SJSA1 (cell line): Measurements from ENCODE around the gene EXOC3L2. TPM values are rescaled to one million over a fixed set of nuclear protein-coding genes. Genes with fewer than 3 reads are reported as not detected.

ENCODE experiments used
- DNase-seq, 2 experiments: peaks; one replicate each; pipeline ENCODE4 v3.0.0-alpha.2; 2015 to 2020; ENCODE audit warnings: low spot score in 2 of 2, low read depth in 1 of 2
- H3K27ac ChIP-seq: fragments of 250-450 bp; sonication (Bioruptor Pico); 2 replicates; pipeline ENCODE4 v1.5.1; 2020; ENCODE audit warnings: mild to moderate bottlenecking, moderate library complexity
- H3K27me3 ChIP-seq: fragments of 250-450 bp; sonication (Bioruptor Pico); replicated peaks from 2 replicates; pipeline ENCODE4 v1.5.1; 2020; ENCODE audit warnings: mild to moderate bottlenecking, moderate library complexity
- H3K36me3 ChIP-seq: fragments of 250-450 bp; sonication (Bioruptor Pico); 2 replicates; pipeline ENCODE4 v1.5.1; 2020; ENCODE audit warnings: mild to moderate bottlenecking
- H3K4me1 ChIP-seq: fragments of 250-450 bp; sonication (Bioruptor Pico); replicated peaks from 2 replicates; pipeline ENCODE4 v1.6.1; 2021; ENCODE audit warnings: mild to moderate bottlenecking
- H3K4me3 ChIP-seq: fragments of 250-450 bp; sonication (Bioruptor Pico); 2 replicates; pipeline ENCODE4 v1.5.1; 2020; ENCODE audit warnings: mild to moderate bottlenecking
- H3K9me3 ChIP-seq: fragments of 250-450 bp; sonication (Bioruptor Pico); replicated peaks from 2 replicates; pipeline ENCODE4 v1.5.1; 2020; ENCODE audit warnings: mild to moderate bottlenecking
- total RNA-seq: library from RNA; depleted of rRNA; stranded (reverse); fragments of >200 nt; shearing (Covaris generic); gene quantifications from 2 replicates; pipeline ENCODE4 v1.2.3, GENCODE V29; 2014

EXOC3L2 gene
- total RNA-seq, 1 experiment from 2014 or later = 0.05 TPM

DNA sequence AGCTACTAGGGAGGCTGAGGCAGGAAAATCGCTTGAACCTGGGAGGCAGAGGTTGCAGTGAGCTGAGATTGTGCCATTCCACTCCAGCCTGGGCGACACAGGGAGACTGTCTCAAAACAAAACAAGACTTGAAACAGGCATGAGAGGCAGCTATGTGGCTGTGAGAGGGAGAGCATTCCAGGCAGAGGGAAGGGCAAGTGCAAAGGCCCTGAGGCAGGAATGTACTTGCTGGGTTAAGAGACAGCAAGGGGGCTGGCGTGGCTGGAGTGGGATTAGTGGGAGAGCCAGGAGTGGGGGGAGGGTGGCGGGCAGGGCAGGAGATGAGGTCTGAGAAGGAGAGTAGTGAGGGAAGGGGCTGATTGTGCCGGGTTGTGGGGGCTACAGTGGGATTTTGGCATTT is 21.3 kb downstream of the EXOC3L2 start:
- Histone ChIP-seq H3K9me3 (no peaks in the 10 kb centered on the region), H3K4me1 (no peaks in the 10 kb centered on the region), H3K27me3 (peaks cover 16% of the 10 kb centered on the region), H3K4me3 (no peak overlapping the region), H3K36me3 (no peaks in the 10 kb centered on the region), H3K27ac (no peak overlapping the region)
- no peak for DNase-seq

DNA sequence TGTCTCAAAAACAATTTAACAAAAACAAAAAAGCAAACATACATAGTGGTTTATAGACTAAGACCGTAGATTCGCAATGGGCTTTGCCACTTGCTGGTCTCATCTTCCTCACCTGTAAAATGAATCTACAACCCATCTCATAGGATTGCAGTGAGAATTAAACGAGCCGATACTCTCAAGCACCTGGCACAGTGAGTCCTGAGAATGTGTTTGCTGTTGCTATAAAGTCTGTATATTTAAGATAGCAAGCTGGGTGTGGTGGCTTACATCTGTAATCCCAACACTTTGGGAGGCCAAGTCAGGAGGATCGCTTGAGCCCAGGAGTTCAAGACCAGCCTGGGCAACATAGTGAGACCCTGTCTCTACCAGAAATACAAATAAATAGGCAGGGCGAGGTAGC is 22.5 kb downstream of the EXOC3L2 start:
- no peak overlapping the region for H3K4me3 ChIP-seq
- DNase-seq = no peak
- no peaks in the 10 kb centered on the region for H3K4me1 ChIP-seq
- H3K27me3 ChIP-seq = peaks cover 18% of the 10 kb centered on the region
- H3K36me3 ChIP-seq = no peaks in the 10 kb centered on the region
- H3K9me3 ChIP-seq = no peaks in the 10 kb centered on the region
- H3K27ac ChIP-seq = no peak overlapping the region

DNA sequence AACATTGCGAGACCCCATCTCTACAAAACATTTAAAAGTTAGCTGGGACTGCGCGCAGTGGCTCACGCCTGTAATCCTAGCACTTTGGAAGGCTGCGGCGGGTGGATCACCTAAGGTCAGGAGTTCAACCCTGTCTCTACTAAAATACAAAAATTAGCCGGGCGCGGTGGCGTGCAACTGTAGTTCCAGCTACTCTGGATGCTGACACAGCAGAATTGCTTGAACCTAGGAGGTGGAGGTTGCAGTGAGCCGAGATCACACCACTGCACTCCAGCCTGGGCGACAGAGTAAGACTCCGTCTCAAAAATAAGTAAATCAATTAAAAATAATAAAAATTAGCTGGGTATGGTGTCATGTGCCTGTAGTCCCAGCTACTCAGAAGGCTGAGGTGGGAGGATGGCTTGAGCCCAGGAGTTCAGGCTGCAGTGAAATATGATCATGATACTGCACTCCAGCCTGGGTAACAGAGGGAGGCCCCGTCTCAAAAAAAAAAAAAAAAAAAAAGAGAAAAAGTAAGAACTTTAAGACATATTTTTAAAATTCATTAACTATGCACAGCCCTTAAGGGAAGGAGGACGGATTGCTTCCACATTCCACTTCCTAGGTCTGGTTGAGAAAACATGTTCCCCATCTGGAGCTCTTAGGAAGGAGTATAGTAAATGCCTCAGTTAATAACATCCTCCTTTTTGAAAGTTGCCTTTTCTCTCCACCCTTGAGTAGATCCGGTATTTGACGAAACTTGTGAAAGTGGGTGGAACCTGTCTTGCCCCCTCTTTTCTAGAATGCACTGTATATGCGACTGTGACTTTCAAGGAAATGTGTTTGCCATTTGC is 26.1 kb downstream of the EXOC3L2 start:
- no peak for DNase-seq
- Histone ChIP-seq H3K9me3 (no peaks in the 10 kb centered on the region), H3K4me3 (no peak overlapping the region), H3K36me3 (no peaks in the 10 kb centered on the region), H3K4me1 (peaks cover 3% of the 10 kb centered on the region; the same call in 1 of the 2 replicates), H3K27me3 (peaks cover 45% of the 10 kb centered on the region), H3K27ac (no peak overlapping the region)

DNA sequence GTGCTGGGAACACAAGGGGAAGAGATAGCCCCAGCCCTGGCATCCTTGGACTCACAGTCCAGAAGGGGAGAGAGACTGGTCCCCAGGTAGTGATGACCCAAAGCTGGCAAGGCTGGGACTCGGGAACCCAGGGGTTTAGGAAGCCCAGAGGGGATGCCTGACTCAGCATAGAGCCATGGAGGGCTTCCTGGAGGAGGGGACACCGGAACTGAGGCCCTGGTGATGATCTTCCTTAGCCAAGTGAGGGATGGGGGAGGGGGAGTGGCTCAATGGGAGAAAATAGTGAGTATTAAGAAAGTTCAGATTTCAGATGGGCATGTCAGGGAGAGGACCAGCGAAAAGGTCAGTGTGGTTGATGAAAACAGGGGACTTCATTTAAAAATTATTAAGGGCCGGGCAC is 26.8 kb downstream of the EXOC3L2 start:
- peaks cover 45% of the 10 kb centered on the region for H3K27me3 ChIP-seq
- no peak for DNase-seq

DNA sequence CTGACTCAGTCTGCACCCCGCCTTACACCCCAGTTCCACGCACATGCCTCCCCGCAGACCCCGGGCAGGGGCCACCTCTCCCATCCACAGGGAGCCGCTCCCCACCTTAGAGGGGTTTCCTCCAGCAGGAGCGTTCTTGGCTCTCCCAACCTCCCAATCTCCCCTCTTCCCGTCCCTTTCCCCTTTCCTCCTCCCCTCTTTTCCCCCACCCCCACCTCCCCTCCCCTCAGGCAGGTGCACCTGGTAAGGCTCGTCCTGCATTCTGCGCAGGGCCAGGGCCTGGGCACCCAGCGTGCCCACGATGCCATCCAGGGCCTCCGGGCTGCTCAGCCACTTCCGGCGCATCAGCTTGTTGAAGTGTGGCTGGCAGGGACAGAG is 27.3 kb downstream of the EXOC3L2 start:
- no peak for DNase-seq

More for the DNA sequence above, 26.8 kb downstream of the EXOC3L2 start:
- no peak overlapping the region for H3K27ac ChIP-seq
- no peaks in the 10 kb centered on the region for H3K9me3 ChIP-seq
- peaks cover 3% of the 10 kb centered on the region; the same call in 1 of the 2 replicates for H3K4me1 ChIP-seq
- no peaks in the 10 kb centered on the region for H3K36me3 ChIP-seq
- no peak overlapping the region for H3K4me3 ChIP-seq

DNA sequence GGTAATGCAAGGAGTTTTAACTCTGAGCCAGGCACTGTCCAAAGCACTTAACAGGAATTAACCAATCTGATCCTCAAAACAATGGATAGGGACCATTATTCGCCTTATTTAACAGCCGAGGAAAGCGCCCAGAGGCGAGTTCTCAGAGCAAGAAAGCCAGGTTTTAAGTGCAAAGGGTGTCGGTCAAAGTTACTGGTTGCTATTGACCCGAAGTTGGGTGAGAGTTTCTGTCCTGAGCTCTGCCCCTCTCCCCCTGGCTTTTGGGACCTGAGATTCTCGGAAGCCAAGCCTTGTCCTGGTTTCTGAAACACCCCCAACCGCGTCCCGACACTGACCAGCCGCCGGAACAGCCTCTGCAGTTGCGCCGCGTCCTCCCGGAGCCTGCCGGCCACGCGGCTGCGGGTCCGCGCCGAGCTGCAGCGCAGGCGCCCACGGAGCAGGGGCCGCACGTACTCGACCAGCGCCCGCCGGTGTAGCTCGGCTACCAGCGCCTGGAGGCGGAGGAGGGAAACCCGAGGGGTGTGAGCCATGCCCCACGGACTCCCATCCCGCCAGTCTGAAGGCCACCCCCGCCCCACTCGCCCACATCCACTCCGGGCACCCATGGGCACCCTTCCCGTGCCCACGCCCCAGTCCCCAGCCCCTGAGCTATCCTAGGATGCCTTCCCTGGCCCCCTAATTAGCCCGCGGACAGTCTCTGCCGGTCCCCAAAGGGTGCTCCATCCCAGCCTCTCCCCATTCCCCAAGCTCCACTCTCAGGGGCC is 27.8 kb downstream of the EXOC3L2 start:
- Histone ChIP-seq H3K36me3 (no peaks in the 10 kb centered on the region), H3K4me3 (no peak overlapping the region), H3K9me3 (no peaks in the 10 kb centered on the region), H3K4me1 (peaks cover 3% of the 10 kb centered on the region; the same call in 1 of the 2 replicates), H3K27ac (no peak overlapping the region), H3K27me3 (peaks cover 41% of the 10 kb centered on the region)
- no peak for DNase-seq

More for the DNA sequence above, 27.3 kb downstream of the EXOC3L2 start:
- Histone ChIP-seq H3K36me3 (no peaks in the 10 kb centered on the region), H3K4me1 (peaks cover 3% of the 10 kb centered on the region; the same call in 1 of the 2 replicates), H3K27ac (no peak overlapping the region), H3K4me3 (no peak overlapping the region), H3K9me3 (no peaks in the 10 kb centered on the region), H3K27me3 (peaks cover 45% of the 10 kb centered on the region)

DNA sequence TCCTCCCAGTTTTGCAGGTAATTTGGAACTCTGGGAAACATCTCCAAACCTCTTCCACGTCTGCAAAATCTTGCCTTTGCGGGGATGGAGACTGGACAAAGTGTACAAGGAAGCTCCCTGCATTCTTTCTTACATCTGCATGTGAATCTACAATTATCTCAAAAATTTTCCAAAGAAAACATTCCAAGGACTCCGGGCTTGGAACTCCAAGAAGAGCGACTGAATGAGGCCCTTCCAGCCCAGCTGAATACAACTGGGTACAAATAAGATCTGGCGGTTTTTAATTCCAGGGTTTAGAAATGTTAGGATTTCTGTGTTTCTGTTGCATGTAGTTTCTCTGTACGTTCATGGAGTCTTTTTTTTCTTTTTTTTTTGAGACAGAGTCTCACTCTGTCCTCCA is 28.5 kb downstream of the EXOC3L2 start:
- Histone ChIP-seq H3K27ac (no peak overlapping the region), H3K4me1 (peaks cover 3% of the 10 kb centered on the region; the same call in 1 of the 2 replicates), H3K9me3 (no peaks in the 10 kb centered on the region), H3K27me3 (peaks cover 41% of the 10 kb centered on the region), H3K36me3 (no peaks in the 10 kb centered on the region), H3K4me3 (no peak overlapping the region)
- no peak for DNase-seq

DNA sequence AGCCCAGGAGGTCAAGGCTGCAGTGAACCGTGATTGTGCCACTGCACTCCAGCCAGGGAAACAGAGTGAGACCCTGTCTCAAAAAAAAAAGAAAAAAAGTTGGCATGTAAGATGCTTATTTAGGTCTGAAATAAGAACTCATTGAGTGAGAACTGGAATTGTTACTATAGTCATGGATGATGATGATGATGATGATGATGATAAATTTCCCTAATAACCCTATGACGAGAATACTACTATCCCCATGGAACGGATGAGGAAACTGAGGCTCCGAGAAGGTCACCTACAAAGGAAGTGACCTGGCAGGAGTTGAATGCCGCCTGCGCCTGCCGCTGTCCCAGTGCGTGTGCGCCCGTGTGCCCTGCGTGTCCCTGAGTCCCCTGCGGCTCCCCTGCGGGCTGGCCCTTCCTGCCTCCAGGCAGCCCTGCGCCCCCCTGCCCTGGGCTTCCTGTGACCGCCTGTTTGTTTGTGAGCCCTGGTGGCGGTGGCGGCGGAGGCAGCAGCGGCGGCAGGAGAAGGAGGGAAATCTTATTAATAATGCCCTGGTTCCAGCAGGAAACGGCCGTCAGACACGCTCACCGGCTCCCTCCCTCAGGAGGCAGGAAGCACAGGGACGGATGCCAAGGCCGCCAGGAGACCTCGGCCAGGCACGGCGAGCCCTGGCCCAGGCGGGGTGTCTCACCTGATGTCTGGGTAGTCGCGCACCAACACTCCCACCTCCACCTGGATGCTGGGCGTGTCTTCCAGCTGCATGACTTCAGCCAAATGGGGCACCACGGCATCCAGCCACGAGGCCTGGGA is 29.6 kb downstream of the EXOC3L2 start:
- Histone ChIP-seq H3K4me1 (peaks cover 3% of the 10 kb centered on the region; the same call in 1 of the 2 replicates), H3K4me3 (no peak overlapping the region), H3K27ac (no peak overlapping the region), H3K27me3 (peaks cover 41% of the 10 kb centered on the region), H3K9me3 (no peaks in the 10 kb centered on the region), H3K36me3 (no peaks in the 10 kb centered on the region)
- DNase-seq = no peak

DNA sequence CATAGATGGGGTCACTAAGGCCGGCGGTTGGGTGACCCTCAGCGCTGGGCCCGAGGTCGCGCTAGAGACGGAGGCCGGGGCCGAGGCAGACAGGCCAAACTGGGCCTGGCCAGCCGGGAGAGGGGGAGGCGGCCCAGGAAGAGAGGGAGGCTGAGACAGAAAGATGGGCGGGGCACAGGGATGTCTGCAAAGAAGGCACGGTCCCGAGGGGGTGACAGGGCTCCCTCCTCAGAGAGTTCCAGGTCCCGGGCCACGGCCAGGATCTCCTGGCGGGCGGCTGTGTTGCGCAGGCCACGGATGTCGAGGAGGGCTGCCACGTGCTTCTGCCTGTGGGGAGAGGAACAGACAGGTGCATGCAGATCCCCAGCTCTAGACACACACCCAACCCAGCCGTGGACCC is 32.2 kb downstream of the EXOC3L2 start:
- H3K4me3 ChIP-seq = no peak overlapping the region
- H3K27me3 ChIP-seq = peaks cover 27% of the 10 kb centered on the region
- H3K9me3 ChIP-seq = no peaks in the 10 kb centered on the region
- H3K36me3 ChIP-seq = no peaks in the 10 kb centered on the region
- H3K4me1 ChIP-seq = peaks cover 3% of the 10 kb centered on the region; the same call in 1 of the 2 replicates
- no peak for DNase-seq
- H3K27ac ChIP-seq = no peak overlapping the region

DNA sequence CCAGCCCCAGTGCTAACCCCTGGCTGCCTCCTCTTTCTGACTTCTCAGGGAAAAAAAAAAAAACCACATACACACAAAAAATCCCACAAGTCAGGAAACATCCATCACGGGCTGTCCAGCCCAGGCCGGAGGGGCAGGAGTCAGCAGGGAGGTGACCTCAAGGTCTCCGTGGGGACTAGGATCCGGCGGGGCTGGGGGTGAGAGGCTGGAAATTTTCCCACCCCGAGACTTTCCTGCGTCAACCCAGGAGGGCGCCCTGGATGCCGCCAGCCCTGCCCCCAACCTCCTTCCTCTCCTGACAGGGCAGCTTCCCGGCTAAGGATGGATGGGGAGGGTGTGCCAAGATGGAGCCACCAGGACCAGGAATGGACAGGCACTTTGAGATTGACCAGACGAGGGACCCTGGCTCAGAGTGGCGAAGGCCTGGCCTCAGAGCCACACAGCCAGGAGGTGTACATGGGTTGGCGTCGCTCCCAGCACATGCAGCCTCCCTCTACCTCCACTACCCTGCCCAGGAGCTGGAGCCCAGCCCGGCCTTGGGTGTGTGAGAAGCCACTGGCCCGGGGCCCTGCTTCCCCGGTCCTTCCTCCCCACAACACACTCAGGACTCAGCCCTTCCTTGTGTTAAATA is 33.3 kb downstream of the EXOC3L2 start:
- no peak overlapping the region for H3K4me3 ChIP-seq
- H3K27ac ChIP-seq = no peak overlapping the region
- H3K9me3 ChIP-seq = no peaks in the 10 kb centered on the region
- no peak for DNase-seq
- peaks cover 18% of the 10 kb centered on the region for H3K27me3 ChIP-seq
- H3K4me1 ChIP-seq = no peaks in the 10 kb centered on the region; the same call in 1 of the 2 replicates
- H3K36me3 ChIP-seq = no peaks in the 10 kb centered on the region

DNA sequence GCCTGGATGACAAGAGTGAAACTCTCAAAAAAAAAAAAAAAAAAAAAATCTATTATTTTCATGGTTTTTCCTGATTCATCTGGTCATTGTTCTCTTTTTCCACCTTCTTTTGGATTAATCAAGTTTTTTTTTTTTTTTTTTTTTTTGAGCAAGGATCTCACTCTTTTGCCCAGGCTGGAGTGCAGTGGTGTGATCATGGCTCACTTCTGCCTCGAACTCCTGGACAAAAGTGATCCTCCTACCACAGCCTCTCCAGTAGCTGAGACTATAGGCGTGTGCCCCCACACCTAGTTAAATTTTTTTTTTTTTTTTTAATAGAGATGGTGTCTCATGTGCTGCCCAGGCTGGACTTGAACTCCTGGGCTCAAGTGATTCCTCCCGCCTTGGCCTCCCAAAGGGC is 38.9 kb downstream of the EXOC3L2 start:
- H3K4me3 ChIP-seq = no peak overlapping the region
- no peaks in the 10 kb centered on the region for H3K36me3 ChIP-seq

DNA sequence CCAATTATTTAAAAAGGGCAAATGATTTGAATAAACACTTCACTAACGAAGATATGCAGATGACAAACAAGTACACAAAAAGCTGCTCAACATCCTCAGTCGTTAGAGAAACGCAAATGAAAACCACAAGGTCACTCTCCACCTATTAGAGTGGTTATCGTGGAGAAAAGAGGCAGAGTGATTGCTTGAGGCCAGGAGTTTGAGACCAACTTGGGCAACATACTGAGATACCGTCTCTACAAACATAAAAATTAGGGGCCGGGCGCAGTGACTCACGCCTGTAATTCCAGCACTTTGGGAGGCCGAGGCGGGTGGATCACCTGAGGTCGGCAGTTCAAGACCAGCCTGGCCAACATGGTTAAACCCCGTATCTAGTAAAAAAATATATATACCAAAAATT is 39.4 kb downstream of the EXOC3L2 start:
- Histone ChIP-seq H3K27ac (no peak overlapping the region), H3K36me3 (no peaks in the 10 kb centered on the region), H3K9me3 (no peaks in the 10 kb centered on the region), H3K4me1 (no peaks in the 10 kb centered on the region; the same call in 1 of the 2 replicates), H3K27me3 (no peaks in the 10 kb centered on the region; the same call in 1 of the 2 replicates), H3K4me3 (no peak overlapping the region)
- DNase-seq = no peak

More for the DNA sequence above, 38.9 kb downstream of the EXOC3L2 start:
- H3K4me1 ChIP-seq = no peaks in the 10 kb centered on the region; the same call in 1 of the 2 replicates
- H3K27me3 ChIP-seq = no peaks in the 10 kb centered on the region; the same call in 1 of the 2 replicates
- DNase-seq = no peak
- H3K9me3 ChIP-seq = no peaks in the 10 kb centered on the region
- no peak overlapping the region for H3K27ac ChIP-seq

DNA sequence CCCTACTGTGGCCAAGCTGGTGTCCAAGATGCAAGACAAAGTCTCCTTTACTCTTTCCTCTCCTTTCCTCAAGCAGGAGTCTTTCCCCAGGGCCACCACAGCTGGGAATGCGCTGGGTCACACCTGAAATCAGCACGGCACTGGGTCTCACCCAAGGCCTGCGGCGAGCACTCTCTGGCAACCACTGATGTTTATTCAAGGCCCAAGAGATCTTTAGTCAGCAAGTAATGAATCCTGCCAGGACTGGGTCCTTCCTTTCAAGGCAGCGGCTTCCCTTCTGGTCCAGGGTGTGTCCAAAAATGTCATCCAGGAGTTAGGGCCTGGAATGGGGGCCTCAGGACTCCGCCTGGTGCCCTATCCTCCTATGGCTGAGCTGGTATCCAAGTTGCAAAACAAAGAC is 42.6 kb downstream of the EXOC3L2 start:
- Histone ChIP-seq H3K27ac (no peak overlapping the region), H3K27me3 (no peaks in the 10 kb centered on the region; the same call in 1 of the 2 replicates), H3K9me3 (no peaks in the 10 kb centered on the region), H3K36me3 (no peaks in the 10 kb centered on the region), H3K4me3 (no peak overlapping the region), H3K4me1 (no peaks in the 10 kb centered on the region)
- no peak for DNase-seq
